Adipocyte (in vitro differentiated cells): ENCODE measurements around the gene ANKRD35.
"Not testable (repeated sequence)": the region's sequence is repeated elsewhere in the genome, so short reads cannot be mapped to it uniquely, and the experiment has no call there.

Experiments
- DNase-seq: peaks from one replicate; pipeline ENCODE4 v3.0.0-alpha.2; 2015; ENCODE audit warnings: low read depth
- H3K27me3 ChIP-seq: replicated peaks from 2 replicates; pipeline ENCODE4 v1.7.0; 2013; ENCODE audit warnings: mild to moderate bottlenecking, low read length, moderate library complexity; ENCODE audit not compliant: control insufficient read depth, insufficient read depth
- H3K36me3 ChIP-seq: 2 replicates; pipeline ENCODE4 v1.7.0; 2013; ENCODE audit warnings: low read length, mild to moderate bottlenecking, moderate library complexity; ENCODE audit not compliant: control insufficient read depth, insufficient read depth, severe bottlenecking
- H3K4me1 ChIP-seq: 2 replicates; pipeline ENCODE4 v1.7.0; 2013; ENCODE audit warnings: mild to moderate bottlenecking, low read length, moderate library complexity; ENCODE audit not compliant: control insufficient read depth, insufficient read depth
- H3K4me3 ChIP-seq: 2 replicates; pipeline ENCODE4 v1.7.0; 2013; ENCODE audit warnings: mild to moderate bottlenecking, low read length, moderate library complexity
- H3K9ac ChIP-seq: 2 replicates; pipeline ENCODE4 v1.7.0; 2013; ENCODE audit warnings: mild to moderate bottlenecking, low read length, moderate library complexity
- H3K9me3 ChIP-seq: 2 replicates; pipeline ENCODE4 v1.7.0; 2013; ENCODE audit warnings: mild to moderate bottlenecking, low read length, moderate library complexity; ENCODE audit not compliant: control insufficient read depth

The ANKRD35 gene

GRCh38 chr1:145822779-145823331, 62.8 kb downstream of the ANKRD35 start:
- not testable (repeated sequence) for H3K4me1 ChIP-seq, DNase-seq, H3K9me3 ChIP-seq, H3K9ac ChIP-seq, H3K27me3 ChIP-seq
- H3K4me3 ChIP-seq, result peak overlapping the region; percentile 65
- peaks cover 17% of the 10 kb centered on the region for H3K36me3 ChIP-seq

GRCh38 chr1:145818095-145818494, 67.6 kb downstream of the ANKRD35 start:
- H3K36me3 ChIP-seq, H3K9me3 ChIP-seq, H3K9ac ChIP-seq, H3K4me1 ChIP-seq, H3K27me3 ChIP-seq, H3K4me3 ChIP-seq: not testable (repeated sequence)
- peak; percentile 55 for DNase-seq
